Right lobe of liver (tissue), 6 donors: ENCODE data around the gene U2AF1L4. TPM values are rescaled to one million over a fixed set of nuclear protein-coding genes. Genes with fewer than 3 reads are reported as not detected.

Source experiments
- ATAC-seq, 4 donors: fragments of 200-7000 bp; cut with Tn5 transposase; one replicate each; pipeline ENCODE4 v1.9.1; 2020; ENCODE audit warnings: mild to moderate bottlenecking in 4 of 4, moderate library complexity in 4 of 4
- DNase-seq, 3 donors: peaks; one replicate each; pipeline ENCODE4 v3.0.0-alpha.2; 2020
- H3K27ac ChIP-seq, 3 donors: fragments of 200-600 bp; one replicate each; pipeline ENCODE4 v1.8.0; 2022
- H3K27me3 ChIP-seq, 2 donors: fragments of 200-600 bp; one replicate each; pipeline ENCODE4 v1.8.0; 2022
- H3K36me3 ChIP-seq, 4 donors: fragments of 200-600 bp; sonication (generic) in 1 of 4; one replicate each; pipeline versions ENCODE4 v1.5.1 to v1.8.0; 2017 to 2022; ENCODE audit warnings: control low read depth in 1 of 4
- H3K4me1 ChIP-seq, 4 donors: fragments of 200-600 bp; sonication (generic) in 1 of 4; one replicate each; pipeline versions ENCODE4 v1.5.1 to v1.8.0; 2017 to 2022; ENCODE audit warnings: control low read depth in 1 of 4
- H3K4me3 ChIP-seq, 3 donors: fragments of 200-600 bp; one replicate each; pipeline ENCODE4 v1.8.0; 2022
- H3K9me3 ChIP-seq, 4 donors: fragments of 200-600 bp; sonication (generic) in 1 of 4; one replicate each; pipeline versions ENCODE4 v1.5.1 to v1.8.0; 2017 to 2022; ENCODE audit warnings: control low read depth in 1 of 4
- POLR2A ChIP-seq: fragments of 450-650 bp; IDR thresholded peaks from one replicate; pipeline ENCODE4 v1.6.1; 2017; ENCODE audit warnings: antibody characterized with exemption, mild to moderate bottlenecking
- WGBS: methylation state at CpG from one replicate; pipeline ENCODE4 v1.1.6; 2018; ENCODE audit warnings: low coverage, low lambda C conversion rate; ENCODE audit not compliant: insufficient coverage; ENCODE audit errors: missing lambda C conversion rate; 5-methylcytosine and 5-hydroxymethylcytosine counted together
- intact Hi-C, 2 donors: fragments of 100-400 bp; cut with DNase I; formaldehyde crosslinking; loops; one replicate each; pipeline versions ENCODE4 v1.11.2 to v1.14.1; 2022
- total RNA-seq, 6 experiments: library from RNA; depleted of rRNA in 2 of 6; stranded (reverse); fragments of >200 nt in 2 of 6; fragmentation: NEBNext Ultra II Directional in 3 of 6; extraction: Animal tissue kit (Norgen Biotek cat#: 25700) in 3 of 6; gene quantifications; one replicate each; pipeline versions ENCODE4 v1.1.0 to v1.2.4, GENCODE V29; 2016 to 2023
- TF ChIP-seq, protein P1 (sequence below), 4 donors: fragments of 200-600 bp in 3 of 4; fragments of 450-650 bp in 1 of 4; IDR thresholded peaks; one replicate each; pipeline versions ENCODE4 v1.5.1 to v1.8.0; 2016 to 2022; ENCODE audit warnings: antibody characterized with exemption in 4 of 4, mild to moderate bottlenecking in 2 of 4
- donor health status: DM: no; HTN: yes; CAD: no.
- donor health status: DM: no; HTN: no; CAD: no.
- donor health status: DM: no; HTN: no; CAD: no.
- donor health status: DM: no; HTN: yes; CAD: no.
- donor health status: DM: no; HTN: yes; CAD: no.

The U2AF1L4 gene
- total RNA-seq, 6 experiments from 2014 or later = 11.3 to 19.9 (median 17.5) TPM

DNA sequence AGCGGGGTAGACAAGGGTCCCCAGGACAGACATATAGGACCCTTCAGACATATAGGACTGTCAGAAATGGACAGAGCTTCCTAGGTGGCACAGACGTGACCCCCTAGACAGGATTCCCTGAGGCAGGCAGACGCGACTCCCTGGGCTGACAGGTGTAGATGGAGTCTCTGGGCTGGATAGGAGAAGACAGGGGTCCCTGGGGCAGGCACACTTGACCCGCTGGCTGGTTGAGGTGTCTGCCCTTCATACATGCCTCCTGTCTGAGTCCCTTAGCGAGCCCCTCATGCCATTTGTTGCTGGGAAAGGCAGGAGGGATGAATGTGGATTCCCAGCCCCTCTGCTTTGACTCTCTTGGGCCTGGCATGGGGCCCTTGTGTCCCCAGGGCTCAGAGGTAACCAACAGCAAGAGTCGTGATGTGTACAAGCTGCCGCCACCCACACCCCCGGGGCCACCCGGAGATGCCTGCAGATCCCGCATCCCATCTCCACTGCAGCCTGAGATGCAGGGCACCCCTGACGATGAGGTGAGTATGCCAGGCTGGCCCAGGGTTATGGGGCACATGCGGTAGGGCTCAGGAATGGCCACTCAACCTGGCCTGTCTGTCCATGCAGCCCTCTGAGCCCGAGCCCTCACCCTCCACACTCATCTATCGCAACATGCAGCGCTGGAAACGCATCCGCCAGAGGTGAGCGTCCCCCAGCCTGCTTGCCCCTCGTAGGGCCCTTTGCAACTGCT lies 8.6 kb upstream of the U2AF1L4 start:
- Histone ChIP-seq H3K4me3 (no peak overlapping the region), H3K36me3 (peaks cover 0 to 13% (median 5%) of the 10 kb centered on the region in 4 donors), H3K27ac (no peak overlapping the region), H3K27me3 (no peaks in the 10 kb centered on the region), H3K4me1 (peaks cover 0 to 25% (median 11%) of the 10 kb centered on the region in 4 donors), H3K9me3 (no peaks in the 10 kb centered on the region)
- TF ChIP-seq, protein P1, sequence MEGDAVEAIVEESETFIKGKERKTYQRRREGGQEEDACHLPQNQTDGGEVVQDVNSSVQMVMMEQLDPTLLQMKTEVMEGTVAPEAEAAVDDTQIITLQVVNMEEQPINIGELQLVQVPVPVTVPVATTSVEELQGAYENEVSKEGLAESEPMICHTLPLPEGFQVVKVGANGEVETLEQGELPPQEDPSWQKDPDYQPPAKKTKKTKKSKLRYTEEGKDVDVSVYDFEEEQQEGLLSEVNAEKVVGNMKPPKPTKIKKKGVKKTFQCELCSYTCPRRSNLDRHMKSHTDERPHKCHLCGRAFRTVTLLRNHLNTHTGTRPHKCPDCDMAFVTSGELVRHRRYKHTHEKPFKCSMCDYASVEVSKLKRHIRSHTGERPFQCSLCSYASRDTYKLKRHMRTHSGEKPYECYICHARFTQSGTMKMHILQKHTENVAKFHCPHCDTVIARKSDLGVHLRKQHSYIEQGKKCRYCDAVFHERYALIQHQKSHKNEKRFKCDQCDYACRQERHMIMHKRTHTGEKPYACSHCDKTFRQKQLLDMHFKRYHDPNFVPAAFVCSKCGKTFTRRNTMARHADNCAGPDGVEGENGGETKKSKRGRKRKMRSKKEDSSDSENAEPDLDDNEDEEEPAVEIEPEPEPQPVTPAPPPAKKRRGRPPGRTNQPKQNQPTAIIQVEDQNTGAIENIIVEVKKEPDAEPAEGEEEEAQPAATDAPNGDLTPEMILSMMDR (IDR thresholded peaks at IDR 0.05) = no peak
- TF ChIP-seq POLR2A = no peak
- WGBS = 91% methylated on average over 4 of the region's 20 CpGs
- DNase-seq = peak in 1 of 3 donors; percentile 18
- ATAC-seq = no peak
- intact Hi-C loops = no loop called here

DNA sequence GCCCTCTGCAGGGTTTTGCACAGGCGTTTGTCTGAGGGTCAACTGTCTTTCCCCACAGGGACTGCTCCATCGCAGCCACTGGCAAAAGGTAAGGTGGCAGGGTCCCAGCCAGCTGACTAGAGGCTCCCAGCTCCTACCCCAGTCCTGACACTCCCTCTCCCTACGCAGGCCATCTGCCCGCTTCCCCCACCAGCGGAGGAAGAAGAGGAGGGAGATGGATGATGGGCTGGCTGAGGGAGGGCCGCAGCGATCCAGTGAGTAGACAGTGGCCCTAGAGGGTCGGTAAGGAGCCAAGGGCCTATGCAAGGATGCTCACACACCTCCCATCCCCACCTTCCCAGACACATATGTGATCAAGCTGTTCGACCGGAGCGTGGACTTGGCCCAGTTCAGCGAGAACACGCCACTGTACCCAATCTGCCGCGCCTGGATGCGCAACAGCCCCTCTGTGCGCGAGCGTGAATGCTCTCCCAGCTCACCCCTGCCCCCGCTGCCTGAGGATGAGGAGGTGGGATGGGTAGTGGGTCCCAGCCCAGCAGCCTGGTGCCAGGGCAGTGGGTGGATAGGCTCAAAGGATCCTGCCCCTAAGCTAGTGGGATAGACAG lies 7.6 kb upstream of the U2AF1L4 start:
- H3K4me3 ChIP-seq = no peak overlapping the region
- H3K27me3 ChIP-seq = no peaks in the 10 kb centered on the region
- no peak overlapping the region for H3K27ac ChIP-seq
- intact Hi-C loops = no loop called here
- no peak for ATAC-seq
- TF ChIP-seq, protein P1 (IDR thresholded peaks at IDR 0.05) = no peak
- no peak for TF ChIP-seq POLR2A
- H3K4me1 ChIP-seq = peaks cover 0 to 23% (median 12%) of the 10 kb centered on the region in 4 donors
- DNase-seq = peak in 1 of 3 donors; percentile 24
- no peaks in the 10 kb centered on the region for H3K9me3 ChIP-seq
- H3K36me3 ChIP-seq = peaks cover 0 to 13% (median 5%) of the 10 kb centered on the region in 4 donors
- WGBS = 100% methylated on average over 1 of the region's 20 CpGs

DNA sequence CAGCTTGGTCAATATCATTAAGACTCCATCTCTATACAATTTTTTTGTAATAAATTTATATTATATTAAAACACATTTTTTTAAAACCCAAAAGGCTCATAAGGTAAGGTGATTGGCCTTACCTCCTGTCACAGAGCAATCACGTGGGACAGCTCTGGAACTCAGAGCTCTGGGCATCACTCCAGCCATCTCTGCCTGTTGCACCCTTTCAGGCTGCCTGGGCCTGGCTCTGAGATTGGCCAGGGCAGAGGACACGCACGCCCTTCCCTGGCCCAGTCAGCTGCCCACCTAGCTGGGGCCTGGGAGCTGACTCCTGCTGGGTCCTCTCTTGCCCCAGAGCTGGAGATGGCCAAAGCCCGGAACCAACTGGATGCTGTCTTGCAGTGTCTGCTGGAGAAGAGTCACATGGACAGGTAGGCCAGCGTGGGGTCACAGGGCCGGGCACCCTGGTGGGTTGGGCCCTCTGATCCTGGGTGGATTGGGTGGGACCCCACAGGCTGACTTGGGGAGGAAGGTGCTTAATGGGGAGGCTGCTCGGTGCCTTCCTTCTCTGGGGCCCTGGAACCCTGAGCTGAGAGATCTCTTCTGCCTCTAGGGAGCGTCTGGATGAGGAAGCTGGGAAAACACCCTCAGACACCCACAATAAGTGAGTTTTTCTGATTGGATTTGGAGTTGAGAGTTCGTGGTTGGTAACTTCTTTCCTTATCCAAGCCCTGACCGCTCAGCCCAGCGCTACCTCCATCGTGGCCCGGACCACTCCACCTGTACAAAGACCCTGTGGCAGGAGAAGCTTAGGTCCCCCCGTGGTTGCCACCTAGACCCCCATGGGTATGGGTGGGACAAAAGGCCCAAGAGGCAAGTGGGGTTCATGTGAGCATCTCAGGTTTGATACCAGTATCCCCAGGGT lies 6.9 kb upstream of the U2AF1L4 start:
- Histone ChIP-seq H3K4me3 (no peak overlapping the region), H3K4me1 (peaks cover 0 to 21% (median 12%) of the 10 kb centered on the region in 4 donors), H3K36me3 (peaks cover 0 to 13% (median 5%) of the 10 kb centered on the region in 4 donors), H3K27ac (no peak overlapping the region), H3K9me3 (no peaks in the 10 kb centered on the region), H3K27me3 (no peaks in the 10 kb centered on the region)
- ATAC-seq (no peak), DNase-seq (peak in 2 of 3 donors; percentile 12 to 76)
- intact Hi-C loops = no loop called here
- TF ChIP-seq, protein P1 (IDR thresholded peaks at IDR 0.05) = no peak
- no peak for TF ChIP-seq POLR2A
- 67% methylated on average over 5 of the region's 14 CpGs for WGBS

DNA sequence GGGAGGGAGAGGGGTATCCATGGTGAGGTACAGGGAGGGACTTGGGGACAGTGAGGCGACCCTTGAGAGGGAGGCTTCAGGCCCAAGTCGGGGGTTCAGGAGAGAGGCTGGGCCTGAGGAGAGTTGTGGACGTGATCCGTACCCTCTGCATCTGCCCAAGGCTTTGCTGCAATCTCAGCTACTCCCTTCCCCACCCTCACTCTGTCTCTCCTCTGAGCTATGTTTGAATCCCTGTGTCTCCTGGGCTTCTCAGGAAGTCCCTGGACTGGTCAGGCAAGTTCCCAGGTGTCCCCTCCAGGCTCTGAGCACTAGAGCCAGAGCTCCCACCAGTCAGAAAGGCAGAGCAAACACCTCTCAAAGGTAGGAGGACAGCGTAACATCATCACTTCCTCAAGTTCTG lies 4.9 kb upstream of the U2AF1L4 start:
- no peak overlapping the region for H3K4me3 ChIP-seq
- H3K27me3 ChIP-seq = no peaks in the 10 kb centered on the region
- peaks cover 0 to 13% (median 5%) of the 10 kb centered on the region in 4 donors for H3K36me3 ChIP-seq
- no peaks in the 10 kb centered on the region for H3K9me3 ChIP-seq
- WGBS = 93% methylated on average over 3 of the region's 5 CpGs
- TF ChIP-seq POLR2A = no peak
- TF ChIP-seq, protein P1 (IDR thresholded peaks at IDR 0.05) = no peak
- ATAC-seq (no peak), DNase-seq (no peak)
- intact Hi-C loops = no loop called here
- H3K27ac ChIP-seq = no peak overlapping the region
- peaks cover 0 to 20% (median 13%) of the 10 kb centered on the region in 4 donors for H3K4me1 ChIP-seq
